ENCODE data around the gene PBX3. TPM values are rescaled to one million over a fixed set of nuclear protein-coding genes. Genes with fewer than 3 reads are reported as not detected.

The PBX3 gene
- total and polyA plus RNA-seq, 10 of the 15 experiments (the other 5 are each of a cell fraction or from before 2014, with no cell fraction given), result 6.7 to 146 (median 22.2) TPM

DNA sequence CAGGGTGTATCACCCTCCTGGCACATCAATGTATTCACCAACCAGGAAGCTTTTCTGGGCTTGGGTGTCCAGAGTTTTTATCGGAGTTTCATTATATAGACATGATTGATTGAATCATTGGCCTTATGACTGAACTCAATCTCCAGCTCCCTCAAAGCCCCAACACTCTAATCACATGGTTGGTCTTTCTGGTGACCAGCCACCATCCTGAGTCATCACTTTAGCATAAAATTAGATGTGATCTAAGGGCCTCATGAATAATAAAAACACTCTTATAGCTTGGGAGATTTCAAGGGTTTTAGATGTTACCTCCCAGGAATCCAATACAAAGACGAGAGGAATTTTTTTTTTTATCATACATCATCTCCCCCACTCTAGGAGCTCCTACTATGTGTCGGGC lies 7.7 kb upstream of the PBX3 start (continued):
- TF ChIP-seq ZNF687 (IDR thresholded peaks at IDR 0.05), result no peak
- TF ChIP-seq ZNF384 (IDR thresholded peaks at IDR 0.05; ENCODE audit: borderline replicate concordance, low read depth, low read length), result no peak

DNA sequence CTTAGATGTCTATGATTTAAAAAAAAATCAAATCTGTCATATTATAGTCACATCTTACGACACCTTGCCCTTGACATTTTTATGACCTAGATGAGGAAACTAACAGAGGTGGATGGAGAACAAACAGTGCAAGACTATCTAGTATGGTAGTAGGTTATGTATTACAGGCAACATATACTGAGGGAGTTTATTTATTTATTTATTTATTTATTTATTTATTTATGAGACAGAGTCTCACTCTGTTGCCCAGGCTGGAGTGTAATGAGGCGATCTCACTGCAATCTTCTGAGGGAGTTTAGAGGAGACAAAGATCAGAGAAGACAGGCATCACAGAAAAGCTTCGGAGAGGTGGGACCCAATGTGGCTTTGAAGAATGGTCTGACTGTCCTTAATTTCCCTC lies 4.5 kb upstream of the PBX3 start:
- FAIRE-seq (no peak), DNase-seq (ENCODE audit: low read depth, low spot score) (no peak), ATAC-seq (no peak)
- no peak overlapping the region for H3K4me3 ChIP-seq
- H3K4me2 ChIP-seq (ENCODE audit: control insufficient read depth, insufficient read depth), result no peak overlapping the region
- H4K20me1 ChIP-seq (ENCODE audit: control insufficient read depth, insufficient read depth), result no peaks in the 10 kb centered on the region
- no peak for TF ChIP-seq ZZZ3 (IDR thresholded peaks at IDR 0.05; ENCODE audit: control insufficient read depth, insufficient read length, low read depth)
- no peak for TF ChIP-seq SMAD1 (IDR thresholded peaks at IDR 0.05; ENCODE audit: low read depth, partially characterized antibody)
- TF ChIP-seq, protein P1, sequence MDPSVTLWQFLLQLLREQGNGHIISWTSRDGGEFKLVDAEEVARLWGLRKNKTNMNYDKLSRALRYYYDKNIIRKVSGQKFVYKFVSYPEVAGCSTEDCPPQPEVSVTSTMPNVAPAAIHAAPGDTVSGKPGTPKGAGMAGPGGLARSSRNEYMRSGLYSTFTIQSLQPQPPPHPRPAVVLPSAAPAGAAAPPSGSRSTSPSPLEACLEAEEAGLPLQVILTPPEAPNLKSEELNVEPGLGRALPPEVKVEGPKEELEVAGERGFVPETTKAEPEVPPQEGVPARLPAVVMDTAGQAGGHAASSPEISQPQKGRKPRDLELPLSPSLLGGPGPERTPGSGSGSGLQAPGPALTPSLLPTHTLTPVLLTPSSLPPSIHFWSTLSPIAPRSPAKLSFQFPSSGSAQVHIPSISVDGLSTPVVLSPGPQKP (IDR thresholded peaks at IDR 0.05; ENCODE audit: low read depth, low read length), result no peak
- no peak for TF ChIP-seq CREM (IDR thresholded peaks at IDR 0.05; ENCODE audit: low read depth)
- no peak for TF ChIP-seq HSF1 (IDR thresholded peaks at IDR 0.05; ENCODE audit: low read depth, low read length)
- TF ChIP-seq WRNIP1 (IDR thresholded peaks at IDR 0.05; ENCODE audit: borderline replicate concordance, low read depth, low read length), result no peak
- TF ChIP-seq SUZ12 (IDR thresholded peaks at IDR 0.05; ENCODE audit: unreplicated experiment), result no peak
- TF ChIP-seq TAF1 (IDR thresholded peaks at IDR 0.05; ENCODE audit: borderline replicate concordance, low read depth, low read length), result no peak
- TF ChIP-seq PBX3 (IDR thresholded peaks at IDR 0.05; ENCODE audit: insufficient replicate concordance, low read depth, low read length), result no peak
- TF ChIP-seq BRCA1 (IDR thresholded peaks at IDR 0.05; ENCODE audit: low read depth, low read length), result no peak
- TF ChIP-seq RUNX3 (IDR thresholded peaks at IDR 0.05; ENCODE audit: low read length), result no peak
- no peak for TF ChIP-seq GABPA (IDR thresholded peaks at IDR 0.05; ENCODE audit: low read depth)
- H3K9ac ChIP-seq (ENCODE audit: control insufficient read depth, insufficient read depth, low read length), result no peak overlapping the region
- H2AFZ ChIP-seq (ENCODE audit: control insufficient read depth, low read depth, low read length), result no peak overlapping the region
- in situ Hi-C loops (cut with MboI) (no loop called here), intact Hi-C loops (cut with micrococcal nuclease; ENCODE audit: unreplicated experiment) (no loop called here)
- no peak overlapping the region for H3K27ac ChIP-seq (ENCODE audit: control insufficient read depth, insufficient read depth)
- H3K79me2 ChIP-seq (ENCODE audit: control insufficient read depth, insufficient read depth, low read length), result peaks cover 5% of the 10 kb centered on the region
- H3K9me3 ChIP-seq (replicated peaks; ENCODE audit: control insufficient read depth, insufficient read depth, low read length), result no peaks in the 10 kb centered on the region
- H3K27me3 ChIP-seq (replicated peaks in 1 of 2; ENCODE audit: control insufficient read depth in 2 of 2, insufficient read depth in 2 of 2, low read length in 1 of 2), result no peaks in the 10 kb centered on the region
- BruUV-seq (replicated peaks), result no TSS peak
- ChIA-PET RAD21 (ENCODE audit: unreplicated experiment) (interaction anchor here (1.5 kb wide), 1 partner anchor 110 kb away, joined by 4 read pairs; no protein-coding TSS in a partner anchor), POLR2A (no interaction called here), SMC1A (ENCODE audit: uncharacterized antibody, unreplicated experiment) (interaction anchor here (0.9 kb wide), 1 partner anchor 184 kb away, joined by 3 read pairs; no protein-coding TSS in a partner anchor), CTCF (interaction anchor here (1.0 kb wide), 1 partner anchor 38 kb away, joined by 3 read pairs; no protein-coding TSS in a partner anchor)
- no peaks in the 10 kb centered on the region for H3K36me3 ChIP-seq (ENCODE audit: control insufficient read depth in 2 of 2, insufficient read depth in 2 of 2, low read length in 1 of 2)
- WGBS (ENCODE audit: insufficient coverage, insufficient replicate concordance, low lambda C conversion rate, missing lambda C conversion rate), result 68% methylated on average over 3 of the region's 3 CpGs
- peaks cover 7% of the 10 kb centered on the region for H3K4me1 ChIP-seq (ENCODE audit: control insufficient read depth, insufficient read depth, low read length)
